GM19455 (cell line): Measurements from ENCODE around the gene PCSK5.

Experiments
- ATAC-seq: cut with Tn5 transposase; IDR thresholded peaks from one replicate; pipeline ENCODE4 v1.9.1; 2021; ENCODE audit not compliant: unreplicated experiment

Gene PCSK5

DNA sequence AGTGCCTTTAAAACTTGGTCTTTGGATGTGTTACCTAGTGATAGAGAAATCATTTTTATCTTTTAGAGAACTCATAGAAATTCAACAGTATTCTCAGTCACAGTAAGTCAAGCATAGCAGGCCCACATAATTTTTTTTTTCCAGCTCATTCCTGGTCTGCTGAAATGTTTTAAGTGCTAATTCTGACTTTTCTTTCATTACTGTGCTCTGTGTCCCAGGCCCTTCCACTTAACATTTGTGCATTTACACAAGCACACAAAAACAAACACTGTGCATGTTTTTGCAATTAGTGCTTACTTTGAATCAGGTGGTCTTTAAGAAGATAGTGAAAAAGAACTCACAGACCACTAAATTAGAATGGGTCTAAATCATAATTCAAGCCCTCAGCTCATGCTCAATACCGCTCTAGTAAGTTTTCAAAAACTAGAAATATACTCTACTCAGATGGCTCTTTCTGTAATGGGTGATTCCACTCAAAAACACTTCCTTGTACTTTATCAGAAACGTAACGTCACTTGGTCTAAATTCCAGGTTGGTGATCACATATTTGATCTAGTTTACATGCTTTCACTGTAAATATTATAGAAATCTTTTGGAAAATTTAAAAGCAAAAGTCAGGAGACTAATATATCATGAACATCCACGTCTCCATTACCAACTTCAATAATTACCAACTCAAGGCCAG, 107.8 kb downstream of the PCSK5 start:
- ATAC-seq, result no peak

DNA sequence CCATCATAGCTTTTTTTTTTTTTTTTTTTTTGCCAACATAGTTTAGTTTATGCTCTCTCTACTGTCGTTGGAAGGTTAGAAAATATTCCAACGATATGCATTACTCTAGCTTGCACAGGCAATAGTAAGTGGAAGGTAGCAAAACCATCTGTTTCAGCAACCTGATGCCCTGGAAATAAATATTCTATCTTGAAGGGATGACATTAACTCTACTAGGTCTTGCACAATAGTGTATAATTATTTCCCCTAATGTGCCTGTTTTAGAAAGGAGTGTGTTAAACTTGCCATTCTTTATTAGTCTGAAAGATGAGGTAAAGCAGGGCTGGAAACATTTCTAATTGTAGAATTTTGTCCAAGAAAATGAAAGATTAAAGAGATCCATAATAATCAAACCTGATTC, 111.0 kb downstream of the PCSK5 start:
- no peak for ATAC-seq

DNA sequence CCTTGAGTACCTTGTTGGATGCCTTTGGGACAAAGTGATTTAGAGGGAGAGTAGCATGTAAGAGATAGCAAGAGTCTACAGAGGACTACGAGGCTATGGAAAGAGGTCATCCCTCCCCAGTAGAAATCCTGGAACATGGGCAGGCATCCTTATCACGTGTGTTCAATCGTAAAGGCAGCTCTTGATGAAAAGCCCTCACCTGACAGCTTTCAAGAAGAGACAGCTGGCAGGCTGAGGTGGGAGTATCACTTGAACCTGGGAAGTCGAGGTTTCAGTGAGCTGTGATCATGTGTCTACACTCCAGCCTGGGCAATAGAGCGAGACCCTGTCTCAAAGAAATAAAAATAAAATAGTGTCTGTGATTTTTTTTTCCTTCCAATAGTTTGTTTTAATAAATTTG, 112.6 kb downstream of the PCSK5 start:
- no peak for ATAC-seq

DNA sequence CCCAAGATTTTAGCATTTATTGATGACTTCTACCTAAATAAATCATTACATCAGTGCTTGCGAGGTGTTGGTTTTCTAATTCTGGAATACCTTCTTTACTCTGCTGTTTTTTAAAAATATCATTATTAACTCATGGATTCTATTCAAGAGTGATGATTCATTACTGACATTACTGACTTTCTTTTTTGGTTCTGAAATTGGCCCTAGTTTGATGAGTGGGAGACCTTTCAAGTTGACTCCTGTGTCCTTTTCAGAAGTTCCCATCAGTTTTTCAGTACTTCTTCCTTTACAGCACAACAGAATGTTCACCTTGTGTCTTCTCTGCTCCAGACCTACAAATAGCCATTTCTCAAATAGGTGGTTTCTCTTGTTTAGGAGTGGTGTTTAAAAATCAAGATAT, 114.1 kb downstream of the PCSK5 start:
- ATAC-seq, result no peak

DNA sequence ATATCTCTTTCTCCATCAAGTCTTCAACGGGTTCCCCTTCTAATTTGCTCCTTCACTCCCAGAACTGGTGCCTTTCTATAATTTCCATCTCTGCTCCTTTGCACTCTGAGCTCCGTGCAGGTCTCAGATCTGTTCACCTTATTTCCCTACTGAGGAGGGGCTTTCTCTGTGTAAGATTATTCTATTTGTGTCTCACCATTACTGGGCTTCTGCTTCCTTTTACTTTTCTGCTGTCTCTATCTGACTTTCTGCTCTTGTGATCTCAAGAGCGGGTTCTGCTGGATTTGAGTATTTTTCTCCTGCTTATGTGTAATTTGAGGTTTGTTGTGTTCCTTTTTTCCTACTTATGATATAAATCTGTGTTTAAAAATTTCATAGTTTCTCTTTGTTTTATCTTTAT, 117.5 kb downstream of the PCSK5 start:
- no peak for ATAC-seq

DNA sequence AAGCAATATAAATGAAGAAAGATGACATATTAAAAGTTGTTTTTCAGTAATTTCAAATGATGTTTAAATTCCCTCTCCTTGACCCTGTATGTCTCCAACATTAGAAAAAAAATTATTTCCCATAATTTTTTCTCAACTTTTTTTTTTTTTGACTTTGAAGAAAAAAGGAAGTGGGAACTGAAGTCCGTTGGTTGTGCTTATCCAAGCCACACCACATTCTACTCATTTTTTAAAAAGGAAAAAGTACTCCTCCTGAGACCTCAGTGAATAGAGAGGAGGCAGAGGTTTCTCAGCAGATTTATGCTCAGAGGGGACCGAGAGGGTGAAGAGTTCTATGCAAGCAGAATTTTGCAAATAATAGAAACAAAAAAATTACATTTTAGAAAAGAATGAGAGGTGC, 123.3 kb downstream of the PCSK5 start:
- ATAC-seq, result no peak

DNA sequence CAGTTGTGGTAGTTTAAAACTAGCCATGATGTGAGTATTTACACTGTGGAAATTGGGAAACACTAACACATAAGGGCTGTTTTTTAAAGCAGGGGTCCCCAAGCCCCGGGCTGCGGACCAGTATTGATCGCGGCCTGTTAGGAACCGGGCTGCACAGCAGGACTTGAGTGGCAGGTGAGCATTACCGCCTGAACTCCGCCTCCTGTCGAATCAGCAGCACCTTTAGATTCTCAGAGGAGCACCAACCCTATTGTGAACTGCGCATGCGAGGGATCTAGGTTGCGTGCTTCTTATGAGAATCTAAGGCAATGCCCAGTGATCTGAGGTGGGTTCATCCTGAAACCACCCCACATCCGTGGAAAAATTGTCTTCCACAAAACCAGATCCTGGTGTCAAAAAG, 127.8 kb downstream of the PCSK5 start:
- ATAC-seq, result no peak

DNA sequence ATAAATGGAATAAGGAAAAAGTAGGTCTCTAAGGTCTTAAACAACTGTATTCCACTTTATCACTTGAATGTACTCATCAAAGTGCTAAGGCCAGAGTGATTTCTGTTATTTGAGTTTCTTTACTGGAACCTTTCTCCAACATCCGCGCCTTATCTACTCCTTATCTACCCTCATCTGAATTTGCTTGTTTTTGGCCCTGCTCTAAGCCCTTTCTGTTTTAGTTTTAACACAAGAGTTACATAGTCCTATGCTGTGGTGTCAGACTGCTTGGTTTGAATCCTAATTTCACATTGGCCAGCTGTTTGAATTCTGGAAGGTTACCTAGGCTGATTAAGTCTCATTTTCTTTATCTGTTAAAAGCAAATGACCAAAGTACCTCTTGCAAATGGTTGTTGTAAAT, 128.3 kb downstream of the PCSK5 start:
- ATAC-seq, result no peak

DNA sequence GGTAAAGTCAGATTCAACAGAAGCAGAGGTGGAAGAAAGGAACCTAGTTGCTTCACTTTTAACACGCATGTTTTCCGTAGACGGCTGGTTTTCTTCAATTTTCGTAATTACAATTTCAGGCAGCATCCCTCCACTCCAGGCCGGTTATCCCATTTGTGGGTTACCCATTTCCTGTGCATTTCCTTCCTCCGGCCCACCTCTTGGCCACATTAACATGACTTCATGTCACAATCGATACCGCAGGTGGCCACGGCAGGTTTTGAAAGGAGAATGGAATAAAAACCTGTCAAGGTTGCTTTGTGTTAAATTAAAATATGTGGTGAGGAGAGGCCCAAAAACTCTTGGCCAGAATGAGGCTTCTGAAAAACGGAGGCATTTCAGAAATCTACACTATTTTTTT, 130.2 kb downstream of the PCSK5 start:
- no peak for ATAC-seq

DNA sequence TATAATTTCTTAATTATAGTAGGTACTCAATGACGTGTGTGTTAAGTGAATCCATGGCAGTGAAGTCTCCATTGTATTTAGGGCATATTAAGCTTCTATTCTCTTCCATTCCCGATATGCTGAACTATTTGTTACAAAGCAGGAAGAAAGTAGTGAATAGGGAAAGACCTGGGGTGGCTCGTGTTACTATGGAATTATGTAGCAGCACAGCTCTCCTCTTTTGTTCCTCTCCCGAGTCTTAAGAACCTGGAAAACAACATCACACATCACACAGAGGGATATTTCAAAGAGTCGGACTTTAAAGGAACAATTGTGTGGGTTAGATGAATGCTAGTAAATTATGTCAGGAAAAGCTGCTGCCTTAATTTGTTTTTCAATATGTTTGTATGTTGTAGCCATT, 131.8 kb downstream of the PCSK5 start:
- ATAC-seq, result no peak

DNA sequence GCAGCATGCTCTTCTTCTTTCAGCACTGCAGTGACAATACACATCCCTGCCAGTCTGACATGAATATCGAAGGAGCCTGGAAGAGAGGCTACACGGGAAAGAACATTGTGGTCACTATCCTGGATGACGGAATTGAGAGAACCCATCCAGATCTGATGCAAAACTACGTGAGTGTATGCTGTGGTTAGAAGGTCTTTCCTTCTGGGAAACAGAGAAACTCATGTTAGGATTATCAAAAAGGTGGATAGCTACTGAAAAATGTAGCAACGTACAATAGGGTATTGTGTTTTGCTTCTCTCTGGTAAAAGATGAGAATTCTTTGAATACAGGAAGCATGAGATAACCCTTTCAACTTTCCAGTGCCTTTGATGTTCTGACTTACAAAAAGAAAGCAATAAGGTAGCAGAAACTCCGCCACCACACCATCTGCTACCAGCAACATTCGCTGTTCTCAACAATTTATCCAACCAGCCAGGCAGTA, 133.3 kb downstream of the PCSK5 start:
- ATAC-seq, result no peak

DNA sequence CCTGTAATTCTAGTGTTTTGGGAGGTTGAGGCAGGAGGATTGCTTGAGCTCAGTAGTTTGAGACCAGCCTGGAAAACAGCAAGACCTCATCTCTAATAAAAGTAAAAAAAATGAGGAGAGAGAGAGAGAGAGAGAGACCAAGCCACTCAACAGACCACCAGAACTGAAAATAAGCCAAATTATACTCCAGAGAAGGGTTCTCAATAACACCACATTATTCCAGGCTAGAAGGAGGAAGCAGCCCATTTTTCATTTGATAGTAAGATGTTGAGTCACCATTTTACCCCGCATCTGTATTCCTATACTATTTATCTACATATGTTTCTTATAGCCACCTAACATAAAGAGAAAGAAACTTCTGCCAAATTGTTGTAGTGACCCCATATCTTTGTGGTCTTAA, 134.8 kb downstream of the PCSK5 start:
- ATAC-seq, result no peak

DNA sequence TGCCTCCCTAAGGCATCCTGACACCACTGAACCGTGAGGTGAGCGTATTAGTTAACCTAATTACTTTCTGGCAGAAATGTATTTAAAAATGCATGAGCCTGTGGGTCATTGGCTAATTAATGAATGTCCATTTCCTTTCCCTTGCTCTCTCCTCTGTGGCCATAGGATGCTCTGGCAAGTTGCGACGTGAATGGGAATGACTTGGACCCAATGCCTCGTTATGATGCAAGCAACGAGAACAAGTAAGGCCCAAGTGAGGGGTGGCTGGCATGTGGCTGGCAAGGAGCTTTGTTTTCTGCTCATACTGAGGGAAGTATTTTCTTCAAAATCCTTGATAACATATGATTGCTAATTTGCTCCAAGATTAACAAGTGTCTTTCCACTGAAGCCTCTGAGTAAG, 136.3 kb downstream of the PCSK5 start:
- ATAC-seq, result no peak

DNA sequence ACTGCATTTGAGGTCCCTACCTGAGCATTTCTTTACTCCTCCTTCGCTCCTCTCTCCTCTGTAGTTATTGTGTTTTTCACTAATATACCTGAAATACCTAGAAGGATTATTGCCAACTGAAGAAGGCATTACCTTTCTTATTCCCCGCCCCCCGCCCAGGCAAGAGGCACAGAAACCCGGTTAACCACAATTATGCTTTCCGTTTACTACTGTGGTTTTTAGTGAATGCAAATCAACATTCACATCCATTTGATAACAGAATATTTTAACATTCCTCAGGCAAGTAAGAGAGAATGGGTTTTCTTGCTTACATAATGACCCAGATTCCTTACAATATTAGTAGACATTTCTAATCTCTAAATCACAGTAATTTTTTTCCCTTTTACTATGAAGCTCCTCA, 136.9 kb downstream of the PCSK5 start:
- no peak for ATAC-seq

DNA sequence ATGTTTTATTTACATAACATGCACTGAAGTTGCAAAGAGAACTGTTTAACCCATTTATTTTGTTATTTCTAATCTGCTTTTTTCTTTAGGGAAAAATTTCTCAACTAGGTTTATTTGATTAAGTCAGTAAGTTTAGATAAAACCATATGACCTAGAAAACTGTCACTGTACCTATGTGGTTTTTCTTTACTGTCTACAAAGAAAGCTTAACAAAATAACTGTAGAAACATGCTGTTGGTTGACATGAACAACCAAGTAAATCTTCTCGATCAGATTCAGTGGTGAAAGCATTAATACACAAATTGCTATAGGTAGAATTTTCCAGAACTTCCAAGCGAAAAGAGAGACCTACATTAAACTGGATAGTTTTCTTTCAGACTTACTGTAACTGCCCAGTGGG, 137.4 kb downstream of the PCSK5 start:
- ATAC-seq, result no peak

DNA sequence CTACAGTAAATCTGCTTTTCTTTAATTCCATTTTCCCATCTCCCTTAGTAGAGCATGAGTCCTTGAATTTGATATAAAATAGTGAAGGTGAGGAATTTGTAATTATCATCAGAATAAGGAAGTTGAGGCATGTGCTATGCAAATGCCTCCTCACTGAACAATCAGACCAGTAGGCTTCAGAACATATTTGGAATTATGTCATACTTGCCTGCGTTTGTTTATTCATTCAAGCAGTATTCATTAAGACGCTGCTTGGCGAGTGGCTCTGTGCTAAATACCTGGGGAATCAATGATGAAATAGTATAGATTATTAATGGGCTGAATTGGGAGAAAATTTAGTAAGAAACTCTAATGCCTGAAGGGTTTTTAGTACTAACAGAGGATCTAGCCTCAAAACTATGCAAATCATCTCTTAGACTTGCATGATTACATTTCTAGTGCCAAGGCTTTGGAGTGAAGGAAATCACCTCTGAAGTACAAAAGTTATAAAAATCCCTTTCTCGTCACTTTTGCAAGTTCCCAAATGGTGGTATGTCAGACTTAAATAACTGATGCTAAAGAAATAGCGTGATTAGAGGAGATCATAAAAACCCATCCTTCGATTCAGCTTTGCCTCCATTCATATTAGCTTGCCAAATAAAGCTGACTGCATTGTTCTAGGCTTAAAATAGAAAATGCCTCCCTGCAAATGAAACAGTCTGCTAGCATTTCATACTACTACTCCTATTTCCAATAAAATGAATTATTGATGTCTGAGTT, 141.7 kb downstream of the PCSK5 start:
- ATAC-seq, result no peak

DNA sequence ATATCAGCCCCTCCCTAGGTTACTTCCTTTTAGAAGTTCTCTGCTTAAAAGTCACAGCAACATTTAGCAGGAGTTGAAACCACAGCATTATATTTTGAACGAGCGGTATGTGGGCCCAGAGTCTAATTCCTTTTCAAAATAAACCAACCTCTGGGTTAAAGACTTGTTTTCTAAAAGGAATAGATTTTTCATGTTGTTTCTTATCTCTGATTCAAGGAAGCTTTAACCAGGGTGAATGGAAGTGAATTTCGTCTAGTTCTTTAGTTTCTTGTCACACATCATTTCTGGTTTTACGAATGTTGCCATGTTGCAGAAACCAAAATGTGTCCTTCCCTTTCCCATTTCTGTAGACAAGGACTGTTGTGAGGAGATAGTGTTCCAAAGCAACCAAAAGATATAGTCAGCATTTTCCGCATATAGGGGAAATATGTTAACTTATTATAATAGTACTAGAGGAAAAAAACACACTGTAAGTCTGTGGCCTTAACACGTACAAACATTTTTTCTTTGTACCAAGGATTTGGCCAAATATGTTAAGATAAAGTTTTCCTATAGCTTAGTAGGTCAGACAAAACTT, 142.4 kb downstream of the PCSK5 start:
- no peak for ATAC-seq

DNA sequence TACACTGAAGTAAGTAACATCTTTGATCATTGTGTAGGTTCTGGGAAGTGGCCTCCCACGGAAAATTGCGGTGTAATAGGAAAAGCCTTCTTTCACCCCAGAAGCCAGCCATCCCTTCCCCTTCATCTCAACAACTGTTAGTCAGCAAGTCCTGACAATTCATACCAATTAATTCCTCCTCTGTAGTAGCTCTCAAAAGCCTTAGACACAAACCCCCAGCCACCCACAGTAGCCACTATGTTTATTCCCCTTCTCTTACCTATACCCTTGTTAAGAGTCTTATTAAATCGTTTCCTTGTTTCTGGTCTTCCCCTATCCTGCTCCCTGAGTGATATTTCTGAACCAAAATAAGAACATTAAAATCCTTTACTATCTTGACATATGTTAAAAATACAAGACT, 143.6 kb downstream of the PCSK5 start:
- no peak for ATAC-seq

DNA sequence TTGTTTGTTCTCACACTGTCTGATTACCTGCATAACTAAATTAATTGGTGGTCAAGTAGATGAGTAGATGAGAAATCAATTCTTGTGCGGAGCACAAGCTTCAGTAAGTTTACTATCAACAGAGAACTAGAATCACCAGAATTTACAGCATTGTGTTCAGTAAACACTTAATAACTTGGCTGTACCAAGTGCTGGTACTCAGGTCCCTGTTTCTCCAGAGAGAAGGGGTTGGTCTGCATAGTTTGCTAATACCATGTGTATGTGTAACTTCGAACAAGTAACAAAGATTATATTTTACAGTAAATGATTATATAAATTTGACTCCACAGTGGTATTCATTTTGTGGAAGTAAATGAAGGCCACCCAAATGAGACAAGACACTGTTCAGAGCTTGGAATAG, 146.3 kb downstream of the PCSK5 start:
- no peak for ATAC-seq

DNA sequence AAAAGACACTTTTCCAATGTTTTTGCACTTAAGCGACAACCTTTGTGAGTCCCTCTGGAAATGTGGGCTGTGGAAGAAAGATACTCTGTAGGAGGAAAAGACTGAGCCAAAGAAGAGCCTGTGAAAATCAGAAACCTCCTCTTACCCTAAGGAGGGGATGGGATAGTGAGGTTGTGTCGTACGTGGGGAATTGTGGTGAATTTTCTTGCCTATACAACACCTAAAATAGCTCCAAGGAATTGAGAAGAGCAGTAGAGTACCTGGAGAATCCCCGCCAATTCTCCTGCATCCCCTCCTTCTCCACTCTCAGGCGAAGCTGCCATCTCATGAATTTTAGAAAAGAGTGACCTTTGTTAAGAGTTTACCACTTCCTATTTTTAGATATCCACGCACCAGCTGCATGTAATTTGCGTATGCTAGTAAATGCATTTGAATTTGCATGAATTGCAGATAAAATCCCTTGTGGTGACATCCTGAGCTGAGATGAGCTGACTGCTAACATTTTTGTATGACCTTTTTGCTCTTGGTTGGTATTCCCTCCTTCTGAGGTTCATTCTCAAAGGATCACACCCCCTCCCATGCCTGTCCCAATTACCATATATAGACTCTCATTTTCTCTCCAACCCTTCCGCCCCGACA, 147.2 kb downstream of the PCSK5 start:
- no peak for ATAC-seq

DNA sequence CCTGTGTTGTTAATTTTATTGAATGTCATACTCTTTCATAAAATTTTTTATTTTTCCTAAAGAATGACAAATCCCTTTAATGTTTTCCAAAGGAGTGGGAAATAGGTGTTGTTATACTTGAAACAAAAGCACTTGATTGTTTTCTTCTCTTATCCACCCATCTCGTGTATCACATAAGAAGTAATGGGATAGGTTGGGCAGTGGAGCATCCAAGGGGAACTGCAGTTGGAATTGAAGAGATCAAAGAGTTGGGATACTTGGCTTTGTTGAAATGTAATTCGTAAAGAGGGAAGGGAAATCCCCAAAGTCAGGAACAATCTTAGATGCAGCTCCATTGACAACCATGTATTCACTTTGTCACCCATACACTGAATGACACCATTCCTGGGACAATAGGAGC, 148.0 kb downstream of the PCSK5 start:
- no peak for ATAC-seq

DNA sequence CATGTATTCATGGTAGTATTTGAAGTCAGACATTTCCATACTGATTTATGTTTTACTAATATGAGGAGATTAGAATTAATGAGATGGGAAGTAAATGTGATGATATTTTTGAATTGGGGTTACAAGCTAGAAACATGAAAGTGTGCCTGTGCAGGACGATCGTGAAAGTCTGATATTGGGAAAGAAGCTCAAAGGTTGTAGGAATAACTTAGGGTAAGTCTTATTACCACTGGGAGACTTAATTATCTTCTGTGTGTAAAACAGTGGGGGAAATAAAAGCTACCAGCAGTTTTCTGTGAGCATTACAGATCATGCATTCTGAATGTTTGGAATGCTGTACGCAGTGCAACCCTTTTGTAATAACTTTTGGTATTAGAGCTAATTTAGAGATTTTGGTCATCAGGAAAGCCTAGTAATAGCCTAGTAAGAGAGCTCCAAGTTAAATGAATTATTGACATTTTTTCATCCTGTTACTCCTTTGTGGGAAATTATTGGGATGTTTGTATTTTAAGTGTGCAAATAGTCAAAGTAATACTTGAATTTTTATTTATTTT, 153.9 kb downstream of the PCSK5 start:
- ATAC-seq, result no peak
